HepG2 (cell line): ENCODE data around the gene KIF3A.

ENCODE experiments used
- EP300 ChIP-seq, 3 experiments: sonication (generic) in 1 of 3; formaldehyde crosslinking in 1 of 3; IDR thresholded peaks; 2 replicates each; pipeline versions ENCODE4 v1.5.1 to v1.6.1; 2011 to 2020; ENCODE audit warnings: low read depth in 2 of 3, low read length in 2 of 3, borderline replicate concordance in 1 of 3, improper control_type of control experiment in 1 of 3, mild to moderate bottlenecking in 1 of 3, missing genetic modification reagents in 1 of 3, moderate library complexity in 1 of 3
- TF ChIP-seq, protein P1 (sequence below): sonication (generic); formaldehyde crosslinking; IDR thresholded peaks from 2 replicates; pipeline ENCODE4 v1.5.0; 2020; ENCODE audit warnings: mild to moderate bottlenecking, missing genetic modification reagents, borderline replicate concordance

DNA sequence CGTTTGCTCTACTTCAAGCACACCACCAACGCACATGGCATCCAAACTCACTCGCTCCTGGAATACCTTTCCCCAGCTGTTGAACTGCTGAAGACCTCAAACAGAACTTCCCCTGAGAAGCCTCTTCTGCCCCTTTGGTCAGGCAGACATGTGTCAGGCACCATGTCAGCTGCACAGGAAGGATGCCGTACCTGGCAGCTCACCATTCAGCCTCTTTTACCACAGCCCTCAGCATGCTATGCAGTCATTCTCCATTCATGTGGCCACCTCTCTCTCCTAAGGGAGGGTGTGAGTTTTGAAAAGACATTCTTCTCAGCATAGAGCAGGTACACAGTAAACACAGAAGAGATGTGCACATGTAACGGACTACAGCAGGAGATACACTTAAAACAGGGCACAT lies 49.4 kb downstream of the KIF3A start:
- TF ChIP-seq, protein P1, sequence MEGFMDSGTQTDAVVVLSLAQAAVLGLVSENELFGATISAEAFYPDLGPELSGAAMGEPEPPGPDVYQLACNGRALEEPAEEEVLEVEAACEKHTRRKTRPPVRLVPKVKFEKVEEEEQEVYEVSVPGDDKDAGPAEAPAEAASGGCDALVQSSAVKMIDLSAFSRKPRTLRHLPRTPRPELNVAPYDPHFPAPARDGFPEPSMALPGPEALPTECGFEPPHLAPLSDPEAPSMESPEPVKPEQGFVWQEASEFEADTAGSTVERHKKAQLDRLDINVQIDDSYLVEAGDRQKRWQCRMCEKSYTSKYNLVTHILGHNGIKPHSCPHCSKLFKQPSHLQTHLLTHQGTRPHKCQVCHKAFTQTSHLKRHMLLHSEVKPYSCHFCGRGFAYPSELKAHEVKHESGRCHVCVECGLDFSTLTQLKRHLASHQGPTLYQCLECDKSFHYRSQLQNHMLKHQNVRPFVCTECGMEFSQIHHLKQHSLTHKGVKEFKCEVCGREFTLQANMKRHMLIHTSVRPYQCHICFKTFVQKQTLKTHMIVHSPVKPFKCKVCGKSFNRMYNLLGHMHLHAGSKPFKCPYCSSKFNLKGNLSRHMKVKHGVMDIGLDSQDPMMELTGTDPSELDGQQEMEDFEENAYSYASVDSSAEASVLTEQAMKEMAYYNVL (CRISPR knock-in tag): no peak
- TF ChIP-seq EP300 (IDR thresholded peaks at IDR 0.05; ENCODE audit: low read depth in 2 of 2, low read length in 2 of 2) (no peak), EP300 (CRISPR knock-in tag; IDR thresholded peaks at IDR 0.05; ENCODE audit: borderline replicate concordance) (no peak)
